PC-9 (cell line): Measurements from ENCODE around the gene MTR. TPM values are rescaled to one million over a fixed set of nuclear protein-coding genes. Genes with fewer than 3 reads are reported as not detected.

Experiments used
- BruUV-seq: library from RNA; stranded (reverse); fragments of 400-500 nt; replicated peaks from 2 replicates; lab custom pipeline; 2021; lab: Mats Ljungman, UMichigan
- CTCF ChIA-PET: fragments of 300-600 bp; sonication (Branson Sonifier 250); formaldehyde crosslinking; loops from one replicate; lab custom pipeline; 2022; ENCODE audit warnings: antibody characterized with exemption; lab: Charles Lee
- POLR2A ChIA-PET: fragments of 300-600 bp; sonication (Branson Sonifier 250); formaldehyde crosslinking; loops from one replicate; lab custom pipeline; 2022; ENCODE audit warnings: antibody characterized with exemption; ENCODE audit not compliant: unreplicated experiment; lab: Charles Lee
- DNase-seq, 2 experiments: peaks; one replicate each; pipeline versions ENCODE4 v3.0.0 to v3.0.0-alpha.2; 2015 to 2022; ENCODE audit warnings: mixed read lengths in 1 of 2
- H2AFZ ChIP-seq: fragments of 200-600 bp; sonication (generic); 2 replicates; pipeline ENCODE4 v1.8.1; 2017; ENCODE audit warnings: antibody characterized with exemption
- H3F3A ChIP-seq: fragments of 200-600 bp; sonication (generic); 2 replicates; pipeline ENCODE4 v1.8.1; 2017; ENCODE audit warnings: antibody characterized with exemption, mild to moderate bottlenecking, low read depth; ENCODE audit not compliant: insufficient read depth
- H3K27ac ChIP-seq: fragments of 200-600 bp; sonication (generic); 2 replicates; pipeline ENCODE4 v1.6.1; 2016; ENCODE audit warnings: mixed run types
- H3K27me3 ChIP-seq: fragments of 200-600 bp; sonication (generic); 2 replicates; pipeline ENCODE4 v1.6.1; 2016; ENCODE audit warnings: low read depth, mixed run types; ENCODE audit not compliant: insufficient read depth
- H3K36me3 ChIP-seq: fragments of 200-600 bp; sonication (generic); 2 replicates; pipeline ENCODE4 v1.6.1; 2016; ENCODE audit warnings: low read depth, mixed run types
- H3K4me1 ChIP-seq: fragments of 200-600 bp; sonication (generic); replicated peaks from 2 replicates; pipeline ENCODE4 v1.6.1; 2016; ENCODE audit warnings: mixed run types; ENCODE audit not compliant: insufficient read depth
- H3K4me2 ChIP-seq: fragments of 200-600 bp; sonication (generic); 2 replicates; pipeline ENCODE4 v1.6.1; 2017; ENCODE audit warnings: mixed run types
- H3K4me3 ChIP-seq: fragments of 200-600 bp; sonication (generic); 2 replicates; pipeline ENCODE4 v1.6.1; 2016; ENCODE audit warnings: mixed run types
- H3K79me2 ChIP-seq: fragments of 200-600 bp; sonication (generic); 2 replicates; pipeline ENCODE4 v1.6.1; 2017; ENCODE audit warnings: low read depth, mixed run types
- H3K9me2 ChIP-seq: fragments of 200-600 bp; sonication (generic); 2 replicates; pipeline ENCODE4 v1.8.1; 2017; ENCODE audit warnings: mild to moderate bottlenecking; ENCODE audit not compliant: insufficient read depth
- H3K9me3 ChIP-seq: fragments of 200-600 bp; sonication (generic); 2 replicates; pipeline ENCODE4 v1.8.1; 2016; ENCODE audit warnings: low read depth; ENCODE audit not compliant: insufficient read depth
- H4K20me1 ChIP-seq: fragments of 200-600 bp; sonication (generic); 2 replicates; pipeline ENCODE4 v1.8.1; 2017; ENCODE audit not compliant: insufficient read depth
- EZH2 ChIP-seq: fragments of 200-600 bp; sonication (generic); IDR thresholded peaks from 2 replicates; pipeline ENCODE4 v1.8.0; 2017; ENCODE audit warnings: antibody characterized with exemption, low read depth
- intact Hi-C: fragments of 100-400 bp; cut with micrococcal nuclease; formaldehyde crosslinking; loops from one replicate; pipeline ENCODE4 v1.10.0; 2022; ENCODE audit not compliant: unreplicated experiment
- total RNA-seq: library from RNA; stranded (reverse); gene quantifications from 2 replicates; pipeline ENCODE4 v1.2.3, GENCODE V29; 2021
- TF ChIP-seq, protein P1 (sequence below): fragments of 200-600 bp; sonication (generic); conservative IDR thresholded peaks from 2 replicates; pipeline ENCODE4 v1.6.1; 2017; ENCODE audit warnings: mixed run types, antibody characterized with exemption, mild to moderate bottlenecking, moderate library complexity

MTR gene
- total RNA-seq, 1 experiment from 2014 or later: 20.9 TPM

DNA sequence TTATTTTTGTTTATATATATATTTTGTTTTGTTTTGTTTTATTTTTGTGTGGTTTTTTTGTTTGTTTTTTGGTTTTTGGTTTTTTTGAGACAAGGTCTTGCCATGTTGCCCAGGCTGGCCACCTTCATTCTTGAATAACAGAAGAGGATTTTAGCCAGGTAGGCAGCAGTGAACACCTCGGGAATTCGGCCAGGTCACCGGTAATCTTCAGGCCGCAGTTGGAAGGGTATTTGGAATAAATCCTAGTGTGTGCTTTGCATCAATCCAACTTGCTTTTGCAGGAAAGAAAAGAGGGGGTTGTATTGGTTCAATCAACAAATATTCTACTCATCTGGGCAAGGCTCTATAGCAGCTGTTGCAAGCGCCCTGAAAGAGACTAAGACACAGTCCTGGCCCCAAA is 155.3 kb downstream of the MTR start:
- H3K27ac ChIP-seq: no peak overlapping the region
- H3K4me1 ChIP-seq: no peaks in the 10 kb centered on the region
- no peaks in the 10 kb centered on the region for H3K9me3 ChIP-seq
- no TSS peak for BruUV-seq
- H3K79me2 ChIP-seq: no peaks in the 10 kb centered on the region
- H3K4me2 ChIP-seq: no peak overlapping the region
- H3F3A ChIP-seq: no peaks in the 10 kb centered on the region
- ChIA-PET CTCF (no interaction called here), POLR2A (no interaction called here)
- intact Hi-C loops: no loop called here
- H3K27me3 ChIP-seq: peaks cover 87% of the 10 kb centered on the region
- no peaks in the 10 kb centered on the region for H4K20me1 ChIP-seq
- DNase-seq: no peak
- H3K4me3 ChIP-seq: no peak overlapping the region
- TF ChIP-seq, protein P1, sequence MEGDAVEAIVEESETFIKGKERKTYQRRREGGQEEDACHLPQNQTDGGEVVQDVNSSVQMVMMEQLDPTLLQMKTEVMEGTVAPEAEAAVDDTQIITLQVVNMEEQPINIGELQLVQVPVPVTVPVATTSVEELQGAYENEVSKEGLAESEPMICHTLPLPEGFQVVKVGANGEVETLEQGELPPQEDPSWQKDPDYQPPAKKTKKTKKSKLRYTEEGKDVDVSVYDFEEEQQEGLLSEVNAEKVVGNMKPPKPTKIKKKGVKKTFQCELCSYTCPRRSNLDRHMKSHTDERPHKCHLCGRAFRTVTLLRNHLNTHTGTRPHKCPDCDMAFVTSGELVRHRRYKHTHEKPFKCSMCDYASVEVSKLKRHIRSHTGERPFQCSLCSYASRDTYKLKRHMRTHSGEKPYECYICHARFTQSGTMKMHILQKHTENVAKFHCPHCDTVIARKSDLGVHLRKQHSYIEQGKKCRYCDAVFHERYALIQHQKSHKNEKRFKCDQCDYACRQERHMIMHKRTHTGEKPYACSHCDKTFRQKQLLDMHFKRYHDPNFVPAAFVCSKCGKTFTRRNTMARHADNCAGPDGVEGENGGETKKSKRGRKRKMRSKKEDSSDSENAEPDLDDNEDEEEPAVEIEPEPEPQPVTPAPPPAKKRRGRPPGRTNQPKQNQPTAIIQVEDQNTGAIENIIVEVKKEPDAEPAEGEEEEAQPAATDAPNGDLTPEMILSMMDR: no peak
- no peak for TF ChIP-seq EZH2
- no peaks in the 10 kb centered on the region for H3K9me2 ChIP-seq
- H2AFZ ChIP-seq: no peak overlapping the region
- H3K36me3 ChIP-seq: no peaks in the 10 kb centered on the region

DNA sequence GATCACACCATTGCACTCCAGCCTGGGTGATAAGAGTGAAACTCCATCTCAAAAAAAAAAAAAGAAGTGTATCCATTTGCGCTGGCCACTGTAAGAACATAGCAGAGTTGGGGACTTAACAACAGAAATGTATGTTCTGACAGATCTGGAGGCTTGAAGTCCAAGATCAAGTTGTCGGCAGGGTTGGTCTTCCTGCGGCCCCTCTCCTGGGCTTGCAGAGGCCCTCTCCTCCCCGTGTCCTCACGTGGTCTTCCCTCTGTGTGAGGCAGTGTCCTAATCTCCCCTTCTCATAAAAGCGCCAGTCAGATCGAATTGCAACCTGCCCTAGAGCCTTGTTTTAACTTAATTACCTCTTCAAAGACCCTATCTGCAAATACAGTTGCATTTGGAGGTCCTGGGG is 156.6 kb downstream of the MTR start:
- no TSS peak for BruUV-seq
- H2AFZ ChIP-seq: no peak overlapping the region
- no peaks in the 10 kb centered on the region for H3K4me1 ChIP-seq
- no peaks in the 10 kb centered on the region for H3F3A ChIP-seq
- no peak overlapping the region for H3K4me2 ChIP-seq
- no peaks in the 10 kb centered on the region for H4K20me1 ChIP-seq
- ChIA-PET CTCF (no interaction called here), POLR2A (no interaction called here)
- no peaks in the 10 kb centered on the region for H3K79me2 ChIP-seq
- H3K27ac ChIP-seq: no peak overlapping the region
- no peaks in the 10 kb centered on the region for H3K36me3 ChIP-seq
- no peaks in the 10 kb centered on the region for H3K9me3 ChIP-seq
- DNase-seq: no peak
- peaks cover 84% of the 10 kb centered on the region for H3K27me3 ChIP-seq
- intact Hi-C loops: no loop called here
- H3K9me2 ChIP-seq: no peaks in the 10 kb centered on the region
- TF ChIP-seq, protein P1: no peak
- no peak for TF ChIP-seq EZH2
- H3K4me3 ChIP-seq: no peak overlapping the region

DNA sequence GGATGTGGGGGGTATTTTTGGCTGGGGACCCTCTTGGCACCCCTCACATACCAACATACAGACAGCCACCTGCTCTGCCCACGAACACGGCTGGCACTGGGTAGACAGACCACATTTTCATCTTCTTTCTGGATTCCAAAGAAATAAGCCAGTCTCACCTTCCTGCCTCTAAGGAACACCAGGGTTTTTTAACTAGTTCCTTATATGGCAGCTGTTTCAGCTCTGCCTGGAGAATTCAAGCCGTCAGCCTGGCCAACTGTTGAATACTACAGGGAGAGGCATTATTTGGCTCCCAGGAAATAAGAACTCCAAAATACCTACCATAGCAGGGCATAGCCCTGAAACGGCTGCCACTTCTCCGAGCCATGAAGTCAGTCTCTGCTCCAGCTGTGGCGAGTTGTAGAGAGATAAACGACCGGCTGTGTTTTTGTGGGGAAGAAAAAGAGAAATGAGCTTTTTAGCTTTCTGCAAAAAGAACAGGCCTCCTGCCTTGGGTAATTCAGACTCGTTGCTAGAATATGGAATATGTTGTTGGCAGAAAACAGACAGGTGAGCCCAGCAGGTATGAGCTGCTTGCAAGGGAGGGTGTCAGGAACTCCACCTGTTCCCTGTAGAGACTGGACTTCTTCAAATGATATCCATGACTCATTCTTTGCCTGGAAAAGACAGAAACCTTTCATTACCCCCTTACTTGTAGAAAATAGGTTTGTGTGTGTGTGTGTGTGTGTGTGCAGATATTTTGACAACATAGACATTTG is 157.3 kb downstream of the MTR start:
- DNase-seq: no peak
- Histone ChIP-seq H3K36me3 (no peaks in the 10 kb centered on the region), H2AFZ (no peak overlapping the region), H3F3A (no peaks in the 10 kb centered on the region), H4K20me1 (no peaks in the 10 kb centered on the region), H3K4me1 (no peaks in the 10 kb centered on the region), H3K27ac (no peak overlapping the region), H3K4me3 (no peak overlapping the region), H3K4me2 (no peak overlapping the region), H3K9me3 (no peaks in the 10 kb centered on the region), H3K9me2 (no peaks in the 10 kb centered on the region), H3K27me3 (peaks cover 84% of the 10 kb centered on the region), H3K79me2 (no peaks in the 10 kb centered on the region)
- POLR2A ChIA-PET: no interaction called here
- intact Hi-C loops: no loop called here
- CTCF ChIA-PET: no interaction called here
- no TSS peak for BruUV-seq
- no peak for TF ChIP-seq EZH2
- TF ChIP-seq, protein P1: no peak
